Endothelial cell of umbilical vein (primary cell): ENCODE measurements around the gene MUC2. TPM values are rescaled to one million over a fixed set of nuclear protein-coding genes. Genes with fewer than 3 reads are reported as not detected.

ENCODE experiments used
- BruUV-seq: library from RNA; stranded (reverse); fragments of 400-500 nt; replicated peaks from 2 replicates; lab custom pipeline; 2021; lab: Mats Ljungman, UMichigan
- CTCF ChIA-PET: fragments of 300-600, 350-600 bp; sonication (Branson Sonifier 250); formaldehyde crosslinking; loops from one replicate; lab custom pipeline; 2021; ENCODE audit warnings: antibody characterized with exemption, inconsistent platforms; lab: Charles Lee
- POLR2A ChIA-PET: fragments of 300-600, 350-600 bp; sonication (Branson Sonifier 250); formaldehyde crosslinking; loops from one replicate; lab custom pipeline; 2021; ENCODE audit warnings: antibody characterized with exemption, inconsistent platforms; lab: Charles Lee
- DNase-seq: peaks from one replicate; pipeline ENCODE4 v3.0.0-alpha.2; 2011; ENCODE audit warnings: low read depth, low spot score
- FAIRE-seq: peaks from 2 replicates; lab custom pipeline; 2011; peaks lifted over from hg19 to GRCh38; lab: Jason Lieb, UNC
- H2AFZ ChIP-seq: 2 replicates; pipeline ENCODE4 v1.6.0; 2012; ENCODE audit warnings: low read depth, low read length, control low read depth, inconsistent platforms
- H3K27ac ChIP-seq: 2 replicates; pipeline ENCODE4 v1.5.1; 2011; ENCODE audit warnings: low read depth, mild to moderate bottlenecking, control low read depth, low read length, moderate library complexity; ENCODE audit not compliant: insufficient read depth
- H3K27me3 ChIP-seq, 2 experiments: 2 replicates each; pipeline versions ENCODE4 v1.6.0 to v1.6.1; 2011; ENCODE audit warnings: low read length in 2 of 2, mixed read lengths in 1 of 2; ENCODE audit not compliant: control insufficient read depth in 2 of 2, insufficient read depth in 2 of 2
- H3K36me3 ChIP-seq, 2 experiments: 2 replicates in 1 of 2; 3 replicates in 1 of 2; pipeline ENCODE4 v1.5.1; 2011; ENCODE audit warnings: low read length in 2 of 2, mild to moderate bottlenecking in 1 of 2, moderate library complexity in 1 of 2; ENCODE audit not compliant: control insufficient read depth in 2 of 2, insufficient read depth in 2 of 2; ENCODE audit errors: extremely low read depth in 1 of 2
- H3K4me1 ChIP-seq: 3 replicates; pipeline ENCODE4 v1.5.1; 2011; ENCODE audit warnings: mild to moderate bottlenecking, low read length; ENCODE audit not compliant: control insufficient read depth, insufficient read depth; ENCODE audit errors: extremely low read depth
- H3K4me2 ChIP-seq: 2 replicates; pipeline ENCODE4 v1.6.1; 2011; ENCODE audit warnings: low read length, control low read depth, mixed read lengths; ENCODE audit not compliant: insufficient read depth
- H3K4me3 ChIP-seq, 3 experiments: fragments of 200-600 bp in 1 of 3; sonication (generic), shearing (Covaris generic) in 1 of 3; replicated peaks in 1 of 3; 2 replicates each; pipeline ENCODE4 v1.5.1; 2011 to 2016; ENCODE audit warnings: control low read depth in 3 of 3, low read length in 3 of 3, mild to moderate bottlenecking in 2 of 3, inconsistent platforms in 1 of 3, low read depth in 1 of 3, moderate library complexity in 1 of 3; ENCODE audit not compliant: insufficient read depth in 1 of 3
- H3K79me2 ChIP-seq: 2 replicates; pipeline ENCODE4 v1.6.0; 2012; ENCODE audit warnings: low read length, inconsistent platforms; ENCODE audit not compliant: control insufficient read depth, insufficient read depth
- H3K9ac ChIP-seq: replicated peaks from 2 replicates; pipeline ENCODE3; 2011; ENCODE audit warnings: low read length, control low read depth; ENCODE audit not compliant: insufficient read depth; ENCODE audit errors: extremely low read depth
- H3K9me1 ChIP-seq: replicated peaks from 3 replicates; pipeline ENCODE4 v1.6.0; 2011; ENCODE audit warnings: mild to moderate bottlenecking, low read length; ENCODE audit not compliant: control insufficient read depth, insufficient read depth; ENCODE audit errors: extremely low read depth
- H3K9me3 ChIP-seq: replicated peaks from 2 replicates; pipeline ENCODE4 v1.5.1; 2012; ENCODE audit warnings: low read length, inconsistent platforms; ENCODE audit not compliant: control insufficient read depth, insufficient read depth
- H4K20me1 ChIP-seq: replicated peaks from 2 replicates; pipeline ENCODE3; 2011; ENCODE audit warnings: mild to moderate bottlenecking, low read length; ENCODE audit not compliant: control insufficient read depth, insufficient read depth; ENCODE audit errors: extremely low read depth
- EZH2 ChIP-seq: IDR thresholded peaks from 2 replicates; pipeline ENCODE4 v1.6.1; 2012; ENCODE audit warnings: borderline replicate concordance, low read depth, mild to moderate bottlenecking, moderate library complexity, low read length, inconsistent platforms; ENCODE audit not compliant: severe bottlenecking
- FOS ChIP-seq: IDR thresholded peaks from 2 replicates; pipeline ENCODE4 v1.6.1; 2011; ENCODE audit warnings: mild to moderate bottlenecking, low read length, moderate library complexity, borderline replicate concordance; ENCODE audit not compliant: insufficient read depth
- GATA2 ChIP-seq: IDR thresholded peaks from 2 replicates; pipeline ENCODE4 v1.7.0; 2011; ENCODE audit warnings: low read depth, mild to moderate bottlenecking, moderate library complexity, mixed read lengths, low read length; ENCODE audit not compliant: insufficient read length, insufficient read depth
- JUN ChIP-seq: IDR thresholded peaks from 2 replicates; pipeline ENCODE4 v1.6.1; 2011; ENCODE audit warnings: borderline replicate concordance, low read depth; ENCODE audit not compliant: insufficient read length, insufficient read depth
- MYC ChIP-seq: IDR thresholded peaks from one replicate; pipeline ENCODE4 v1.6.1; 2011; ENCODE audit warnings: mild to moderate bottlenecking, low read depth, low read length
- POLR2A ChIP-seq: IDR thresholded peaks from 2 replicates; pipeline ENCODE4 v1.6.1; 2012; ENCODE audit warnings: low read depth, mild to moderate bottlenecking, control low read depth, low read length
- POLR2AphosphoS5 ChIP-seq: IDR thresholded peaks from 2 replicates; pipeline ENCODE4 v1.6.1; 2012; ENCODE audit warnings: low read depth, mild to moderate bottlenecking, control low read depth, low read length, moderate library complexity; ENCODE audit not compliant: insufficient read depth
- dilution Hi-C: fragments of 300-500 bp; cut with MboI; formaldehyde crosslinking; loops from one replicate; pipeline ENCODE4 v1.15.0; 2019; ENCODE audit warnings: low sequenced_read_pairs; ENCODE audit not compliant: extremely low pct_ligation_motif_present
- intact Hi-C: fragments of 100-400 bp; cut with micrococcal nuclease; formaldehyde crosslinking; loops from one replicate; pipeline ENCODE4 v1.10.0; 2022
- polyA plus RNA-seq, 4 experiments: library from polyadenylated mRNA; depleted of rRNA in 3 of 4; stranded (reverse) in 3 of 4; unstranded in 1 of 4; fragments of >200 nt; gene quantifications; 2 replicates each; pipeline versions ENCODE4 v1.2.1 to v1.2.3, GENCODE V29; 2011 to 2012; ENCODE audit warnings: missing spikeins in 1 of 4
- total RNA-seq: library from RNA; stranded (reverse); gene quantifications from 2 replicates; pipeline ENCODE4 v1.2.3, GENCODE V29; 2021
- TF ChIP-seq, protein P1 (sequence below): IDR thresholded peaks from 2 replicates; pipeline ENCODE4 v1.6.1; 2011; ENCODE audit not compliant: insufficient read depth, insufficient read length
- TF ChIP-seq, protein P2 (sequence below), 2 donors: IDR thresholded peaks; 1 replicate in 1 of 2; 2 replicates in 1 of 2; pipeline ENCODE4 v1.5.1; 2011; ENCODE audit warnings: low read length in 2 of 2, mild to moderate bottlenecking in 2 of 2, moderate library complexity in 2 of 2, control low read depth in 1 of 2, inconsistent platforms in 1 of 2, low read depth in 1 of 2; ENCODE audit not compliant: insufficient read depth in 1 of 2; ENCODE audit errors: extremely low read depth in 1 of 2

Gene MUC2
- total and polyA plus RNA-seq, 2 donors (not counting 3 experiments of a cell fraction or from before 2014, with no cell fraction given): not detected

DNA sequence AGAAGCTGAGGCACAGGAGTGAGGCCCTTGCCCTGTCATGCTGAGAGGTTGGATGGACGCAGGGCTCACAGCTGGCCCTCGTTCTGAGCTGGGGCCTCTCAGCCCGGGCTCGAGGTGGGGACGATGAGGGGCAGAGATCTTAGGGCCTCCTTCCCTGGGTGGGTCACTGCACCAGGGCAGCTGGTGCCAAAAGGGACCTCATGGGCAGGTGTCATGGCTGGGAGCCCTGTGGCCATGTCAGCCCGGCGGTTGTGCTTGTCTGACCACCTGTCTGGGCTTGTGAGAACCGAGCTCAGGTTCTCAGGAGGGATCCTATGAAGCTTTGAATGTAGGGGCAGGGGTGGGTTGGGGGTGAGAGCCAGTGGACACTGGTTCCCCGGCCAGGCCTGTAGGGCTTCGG is 36.3 kb upstream of the MUC2 start:
- ChIA-PET CTCF (no interaction called here), POLR2A (no interaction called here)
- DNase-seq: no peak
- H3K4me1 ChIP-seq: no peaks in the 10 kb centered on the region
- H3K27ac ChIP-seq: no peak overlapping the region
- H2AFZ ChIP-seq: no peak overlapping the region
- H3K9me3 ChIP-seq: no peaks in the 10 kb centered on the region
- FAIRE-seq: no peak
- dilution Hi-C loops (no loop called here), intact Hi-C loops (no loop called here)
- H4K20me1 ChIP-seq: no peaks in the 10 kb centered on the region
- no TSS peak for BruUV-seq
- no peaks in the 10 kb centered on the region for H3K9me1 ChIP-seq
- no peaks in the 10 kb centered on the region for H3K36me3 ChIP-seq
- H3K27me3 ChIP-seq: no peaks in the 10 kb centered on the region
- no peak overlapping the region for H3K4me2 ChIP-seq
- no peak overlapping the region for H3K4me3 ChIP-seq
- no peak overlapping the region for H3K9ac ChIP-seq
- TF ChIP-seq FOS (no peak), GATA2 (no peak), EZH2 (no peak), POLR2A (no peak), JUN (no peak), MYC (no peak), POLR2AphosphoS5 (no peak)
- TF ChIP-seq, protein P1, sequence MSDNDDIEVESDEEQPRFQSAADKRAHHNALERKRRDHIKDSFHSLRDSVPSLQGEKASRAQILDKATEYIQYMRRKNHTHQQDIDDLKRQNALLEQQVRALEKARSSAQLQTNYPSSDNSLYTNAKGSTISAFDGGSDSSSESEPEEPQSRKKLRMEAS: no peak
- TF ChIP-seq, protein P2, sequence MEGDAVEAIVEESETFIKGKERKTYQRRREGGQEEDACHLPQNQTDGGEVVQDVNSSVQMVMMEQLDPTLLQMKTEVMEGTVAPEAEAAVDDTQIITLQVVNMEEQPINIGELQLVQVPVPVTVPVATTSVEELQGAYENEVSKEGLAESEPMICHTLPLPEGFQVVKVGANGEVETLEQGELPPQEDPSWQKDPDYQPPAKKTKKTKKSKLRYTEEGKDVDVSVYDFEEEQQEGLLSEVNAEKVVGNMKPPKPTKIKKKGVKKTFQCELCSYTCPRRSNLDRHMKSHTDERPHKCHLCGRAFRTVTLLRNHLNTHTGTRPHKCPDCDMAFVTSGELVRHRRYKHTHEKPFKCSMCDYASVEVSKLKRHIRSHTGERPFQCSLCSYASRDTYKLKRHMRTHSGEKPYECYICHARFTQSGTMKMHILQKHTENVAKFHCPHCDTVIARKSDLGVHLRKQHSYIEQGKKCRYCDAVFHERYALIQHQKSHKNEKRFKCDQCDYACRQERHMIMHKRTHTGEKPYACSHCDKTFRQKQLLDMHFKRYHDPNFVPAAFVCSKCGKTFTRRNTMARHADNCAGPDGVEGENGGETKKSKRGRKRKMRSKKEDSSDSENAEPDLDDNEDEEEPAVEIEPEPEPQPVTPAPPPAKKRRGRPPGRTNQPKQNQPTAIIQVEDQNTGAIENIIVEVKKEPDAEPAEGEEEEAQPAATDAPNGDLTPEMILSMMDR (IDR thresholded peaks at IDR 0.05; ENCODE audit: extremely low read depth in 1 of 2, insufficient read depth in 1 of 2, low read depth in 1 of 2, low read length in 2 of 2): no peak
- H3K79me2 ChIP-seq: no peaks in the 10 kb centered on the region
